Subcutaneous adipose tissue (tissue), 4 donors: ENCODE results near the gene PDGFD. TPM values are rescaled to one million over a fixed set of nuclear protein-coding genes. Genes with fewer than 3 reads are reported as not detected.

Experiments
- total RNA-seq, 4 donors: library from RNA; depleted of rRNA; stranded (reverse); fragments of >200 nt; gene quantifications; one replicate each; pipeline ENCODE4 v1.1.0, GENCODE V29; 2016
- TF ChIP-seq, protein P1 (sequence below): fragments of 450-650 bp; IDR thresholded peaks from one replicate; pipeline ENCODE4 v1.5.1; 2016; ENCODE audit warnings: low read depth, mild to moderate bottlenecking, control low read depth, antibody characterized with exemption, moderate library complexity

PDGFD gene
- total RNA-seq, 4 donors from 2014 or later: 19.4 to 77.7 (median 44.9) TPM

GRCh38 chr11:104146421-104146820 is 17.5 kb downstream of the PDGFD start:
- TF ChIP-seq, protein P1, sequence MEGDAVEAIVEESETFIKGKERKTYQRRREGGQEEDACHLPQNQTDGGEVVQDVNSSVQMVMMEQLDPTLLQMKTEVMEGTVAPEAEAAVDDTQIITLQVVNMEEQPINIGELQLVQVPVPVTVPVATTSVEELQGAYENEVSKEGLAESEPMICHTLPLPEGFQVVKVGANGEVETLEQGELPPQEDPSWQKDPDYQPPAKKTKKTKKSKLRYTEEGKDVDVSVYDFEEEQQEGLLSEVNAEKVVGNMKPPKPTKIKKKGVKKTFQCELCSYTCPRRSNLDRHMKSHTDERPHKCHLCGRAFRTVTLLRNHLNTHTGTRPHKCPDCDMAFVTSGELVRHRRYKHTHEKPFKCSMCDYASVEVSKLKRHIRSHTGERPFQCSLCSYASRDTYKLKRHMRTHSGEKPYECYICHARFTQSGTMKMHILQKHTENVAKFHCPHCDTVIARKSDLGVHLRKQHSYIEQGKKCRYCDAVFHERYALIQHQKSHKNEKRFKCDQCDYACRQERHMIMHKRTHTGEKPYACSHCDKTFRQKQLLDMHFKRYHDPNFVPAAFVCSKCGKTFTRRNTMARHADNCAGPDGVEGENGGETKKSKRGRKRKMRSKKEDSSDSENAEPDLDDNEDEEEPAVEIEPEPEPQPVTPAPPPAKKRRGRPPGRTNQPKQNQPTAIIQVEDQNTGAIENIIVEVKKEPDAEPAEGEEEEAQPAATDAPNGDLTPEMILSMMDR: no peak

- TF ChIP-seq, protein P1: no peak
Observed at GRCh38 chr11:104145062-104145461, 18.9 kb downstream of the PDGFD start.

- TF ChIP-seq, protein P1: no peak
Observed at GRCh38 chr11:104142698-104143097, 21.2 kb downstream of the PDGFD start.

DNA sequence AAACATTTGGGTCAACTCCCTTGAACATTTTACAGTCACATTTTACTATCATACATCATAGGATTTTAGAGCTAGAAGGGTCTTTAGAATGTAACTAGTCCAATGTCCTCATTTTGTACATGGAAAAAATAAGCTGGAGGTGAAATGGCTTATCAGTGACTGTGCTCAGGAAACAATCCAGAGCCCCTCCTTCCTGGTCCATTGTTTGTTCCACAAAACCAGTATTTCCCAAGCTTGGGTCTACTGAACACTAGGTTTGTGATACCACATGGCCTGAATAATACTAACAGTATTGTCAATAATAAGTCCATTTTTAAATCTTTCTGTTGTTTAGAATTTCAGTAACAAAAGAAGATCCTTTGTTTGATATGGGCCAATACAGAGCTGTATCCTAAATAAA is 27.1 kb downstream of the PDGFD start:
- TF ChIP-seq, protein P1: no peak

GRCh38 chr11:104134745-104135144 is 29.2 kb downstream of the PDGFD start:
- TF ChIP-seq, protein P1: no peak

DNA sequence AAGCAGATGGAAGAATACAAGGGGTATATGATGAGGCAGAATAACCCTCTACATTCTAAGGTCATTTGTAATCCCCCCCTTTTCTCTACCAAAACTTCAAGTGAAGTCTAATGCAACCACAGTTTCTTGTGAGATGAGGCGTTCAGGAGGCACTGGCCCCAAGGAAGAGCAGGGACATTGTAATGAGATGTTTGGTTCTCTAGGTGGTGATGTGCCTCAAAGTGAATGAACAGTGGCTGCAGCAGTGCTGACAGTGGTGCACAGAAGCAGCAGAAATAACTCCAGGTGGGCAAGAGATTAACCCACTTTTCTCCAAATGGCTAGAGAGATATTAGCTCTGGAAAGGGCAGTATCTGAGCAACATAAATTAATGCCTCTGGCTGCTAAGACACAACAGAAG is 33.8 kb downstream of the PDGFD start:
- TF ChIP-seq, protein P1: no peak

- TF ChIP-seq, protein P1: no peak
Observed at GRCh38 chr11:104129145-104129544, 34.8 kb downstream of the PDGFD start.
